Activated naive CD4-positive, alpha-beta T cell treated with anti-CD3 and anti-CD28 coated beads for 36 hours (primary cell): ENCODE measurements around the gene TLCD1. TPM values are rescaled to one million over a fixed set of nuclear protein-coding genes. Genes with fewer than 3 reads are reported as not detected.
"Not testable (repeated sequence)": the region's sequence is repeated elsewhere in the genome, so short reads cannot be mapped to it uniquely, and the experiment has no call there.

Source experiments
- CTCF ChIA-PET: fragments of 350-600 bp; sonication (Branson Sonifier 250); formaldehyde crosslinking; loops from one replicate; lab custom pipeline; 2021; ENCODE audit warnings: antibody characterized with exemption; lab: Charles Lee
- DNase-seq: peaks from one replicate; pipeline ENCODE4 v3.0.0-alpha.2; 2020
- H3K27ac Mint-ChIP-seq: one replicate; pipeline ENCODE4 v1.8.0; 2021; ENCODE audit warnings: mild to moderate bottlenecking, mixed read lengths
- H3K27me3 Mint-ChIP-seq: one replicate; pipeline ENCODE4 v1.8.0; 2021; ENCODE audit warnings: low read depth, mixed read lengths
- H3K36me3 Mint-ChIP-seq: one replicate; pipeline ENCODE4 v1.8.0; 2021; ENCODE audit warnings: low read depth, mixed read lengths
- H3K4me1 Mint-ChIP-seq: one replicate; pipeline ENCODE4 v1.8.0; 2021; ENCODE audit warnings: low read depth, mixed read lengths
- H3K4me3 Mint-ChIP-seq: one replicate; pipeline ENCODE4 v1.8.0; 2021; ENCODE audit warnings: mild to moderate bottlenecking, moderate library complexity, mixed read lengths
- H3K9me3 Mint-ChIP-seq: one replicate; pipeline ENCODE4 v1.8.0; 2021; ENCODE audit warnings: mixed read lengths
- intact Hi-C: fragments of 100-400 bp; cut with micrococcal nuclease; formaldehyde crosslinking; loops from one replicate; pipeline ENCODE4 v1.15.1; 2023
- total RNA-seq, 2 experiments: library from RNA; stranded (reverse); gene quantifications; one replicate each; pipeline ENCODE4 v1.2.3, GENCODE V29; 2021

The TLCD1 gene
- total RNA-seq, 2 experiments from 2014 or later, result 4.0 to 4.6 TPM

GRCh38 chr17:28735913-28736769 is 10.1 kb upstream of the TLCD1 start:
- DNase-seq, H3K9me3 Mint-ChIP-seq, H3K4me3 Mint-ChIP-seq, H3K27ac Mint-ChIP-seq, H3K27me3 Mint-ChIP-seq, H3K36me3 Mint-ChIP-seq, intact Hi-C loops: not testable (repeated sequence)
- CTCF ChIA-PET, result interaction anchor here (1.0 to 1.7 kb wide), 3 partner anchors 9 to 28 kb away, joined by 3 to 6 read pairs (median 5); no protein-coding TSS in a partner anchor
- peaks cover 20% of the 10 kb centered on the region for H3K4me1 Mint-ChIP-seq

DNA sequence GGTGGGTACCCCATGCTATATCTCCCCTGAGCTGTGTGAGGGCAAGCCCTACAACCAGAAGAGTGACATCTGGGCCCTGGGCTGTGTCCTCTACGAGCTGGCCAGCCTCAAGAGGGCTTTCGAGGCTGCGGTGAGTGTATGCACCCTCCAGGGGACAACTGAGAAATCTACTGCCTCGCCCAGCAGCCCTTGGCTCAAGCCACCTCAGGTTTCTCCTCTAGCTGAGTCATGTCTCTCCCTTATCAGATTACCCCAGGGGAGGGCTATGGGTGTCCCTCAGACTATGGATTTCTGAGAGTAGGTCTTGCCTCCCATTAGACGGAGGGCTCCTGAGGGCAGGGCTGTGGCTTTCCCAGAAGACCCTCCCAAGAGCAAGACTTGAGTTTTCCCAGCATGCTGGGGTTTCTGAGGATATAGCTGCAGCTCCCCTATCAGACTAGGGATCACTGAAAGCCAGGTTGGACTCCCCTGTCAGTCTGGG is 9.2 kb upstream of the TLCD1 start:
- Mint-ChIP-seq H3K36me3 (peaks cover 7% of the 10 kb centered on the region), H3K27me3 (no peaks in the 10 kb centered on the region), H3K4me1 (peaks cover 20% of the 10 kb centered on the region), H3K4me3 (no peak overlapping the region), H3K9me3 (peaks cover 3% of the 10 kb centered on the region), H3K27ac (no peak overlapping the region)
- intact Hi-C loops, result no loop called here
- no peak for DNase-seq
- CTCF ChIA-PET, result interaction anchor here (0.8 to 1.7 kb wide), 5 partner anchors 8 to 29 kb away, joined by 3 to 6 read pairs (median 5); no protein-coding TSS in a partner anchor

DNA sequence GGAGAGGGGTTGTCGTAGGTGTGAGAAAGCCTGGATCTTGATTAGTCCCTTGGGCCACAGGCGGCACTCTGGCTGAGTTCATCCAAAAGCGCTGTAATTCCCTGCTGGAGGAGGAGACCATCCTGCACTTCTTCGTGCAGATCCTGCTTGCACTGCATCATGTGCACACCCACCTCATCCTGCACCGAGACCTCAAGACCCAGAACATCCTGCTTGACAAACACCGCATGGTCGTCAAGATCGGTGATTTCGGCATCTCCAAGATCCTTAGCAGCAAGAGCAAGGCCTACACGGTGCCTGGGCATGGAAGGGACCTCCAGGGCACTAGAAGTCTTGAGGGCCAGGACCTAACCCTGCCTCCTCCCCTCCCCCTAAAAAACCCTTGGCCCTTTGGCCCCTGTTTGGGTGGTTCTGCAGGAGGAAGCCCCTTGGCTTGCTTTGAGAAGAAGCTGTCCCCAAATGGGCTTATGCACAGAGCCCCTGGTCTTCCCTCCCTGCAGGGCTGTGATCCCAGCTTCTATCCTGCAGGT is 8.7 kb upstream of the TLCD1 start:
- no peaks in the 10 kb centered on the region for H3K27me3 Mint-ChIP-seq
- H3K4me3 Mint-ChIP-seq, result no peak overlapping the region
- H3K27ac Mint-ChIP-seq, result no peak overlapping the region
- H3K4me1 Mint-ChIP-seq, result peaks cover 21% of the 10 kb centered on the region
- intact Hi-C loops, result no loop called here
- H3K36me3 Mint-ChIP-seq, result peaks cover 3% of the 10 kb centered on the region
- H3K9me3 Mint-ChIP-seq, result peaks cover 3% of the 10 kb centered on the region
- CTCF ChIA-PET, result interaction anchor here (0.8 to 1.7 kb wide), 5 partner anchors 8 to 29 kb away, joined by 3 to 6 read pairs (median 5); no protein-coding TSS in a partner anchor
- no peak for DNase-seq

- no peaks in the 10 kb centered on the region for H3K9me3 Mint-ChIP-seq
- CTCF ChIA-PET, result no interaction called here
- peaks cover 16% of the 10 kb centered on the region for H3K4me1 Mint-ChIP-seq
- peaks cover 2% of the 10 kb centered on the region for H3K36me3 Mint-ChIP-seq
- no peak overlapping the region for H3K4me3 Mint-ChIP-seq
- DNase-seq, result no peak
- H3K27ac Mint-ChIP-seq, result no peak overlapping the region
- intact Hi-C loops, result no loop called here
- H3K27me3 Mint-ChIP-seq, result no peaks in the 10 kb centered on the region
Observed at GRCh38 chr17:28733346-28733745, 7.3 kb upstream of the TLCD1 start.

DNA sequence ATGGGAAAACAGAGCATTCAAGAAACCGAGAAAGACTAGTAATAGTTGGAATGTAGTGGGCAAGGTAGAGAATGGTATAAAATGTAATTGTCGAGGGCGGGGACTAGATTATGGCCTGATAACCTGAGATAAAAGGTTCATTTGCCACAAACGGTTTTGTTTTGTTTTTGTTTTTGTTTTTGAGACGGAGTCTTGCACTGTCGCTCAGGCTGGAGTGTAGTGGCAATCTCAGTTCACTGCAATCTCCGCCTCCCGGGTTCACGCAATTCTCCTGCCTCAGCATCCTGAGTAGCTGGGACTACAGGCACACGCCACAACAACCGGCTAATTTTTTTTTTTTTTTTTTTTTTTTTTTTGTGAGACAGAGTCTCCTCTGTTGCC is 3.9 kb upstream of the TLCD1 start:
- peaks cover 10% of the 10 kb centered on the region for H3K36me3 Mint-ChIP-seq
- intact Hi-C loops, result loop anchor here (5.0 to 10.0 kb wide), 3 partner anchors 32 to 835 kb away; partner anchors contain the start of genes ABHD15, NUFIP2 and TP53I13
- DNase-seq, result no peak
- no peaks in the 10 kb centered on the region for H3K9me3 Mint-ChIP-seq
- H3K27ac Mint-ChIP-seq, result peak overlapping the region; percentile 32
- H3K27me3 Mint-ChIP-seq, result no peaks in the 10 kb centered on the region
- H3K4me3 Mint-ChIP-seq, result peak overlapping the region; percentile 1
- CTCF ChIA-PET, result interaction anchor here (1.2 to 3.9 kb wide), 2 partner anchors 22 to 165 kb away, joined by 7 to 30 read pairs; no protein-coding TSS in a partner anchor
- peaks cover 15% of the 10 kb centered on the region for H3K4me1 Mint-ChIP-seq

DNA sequence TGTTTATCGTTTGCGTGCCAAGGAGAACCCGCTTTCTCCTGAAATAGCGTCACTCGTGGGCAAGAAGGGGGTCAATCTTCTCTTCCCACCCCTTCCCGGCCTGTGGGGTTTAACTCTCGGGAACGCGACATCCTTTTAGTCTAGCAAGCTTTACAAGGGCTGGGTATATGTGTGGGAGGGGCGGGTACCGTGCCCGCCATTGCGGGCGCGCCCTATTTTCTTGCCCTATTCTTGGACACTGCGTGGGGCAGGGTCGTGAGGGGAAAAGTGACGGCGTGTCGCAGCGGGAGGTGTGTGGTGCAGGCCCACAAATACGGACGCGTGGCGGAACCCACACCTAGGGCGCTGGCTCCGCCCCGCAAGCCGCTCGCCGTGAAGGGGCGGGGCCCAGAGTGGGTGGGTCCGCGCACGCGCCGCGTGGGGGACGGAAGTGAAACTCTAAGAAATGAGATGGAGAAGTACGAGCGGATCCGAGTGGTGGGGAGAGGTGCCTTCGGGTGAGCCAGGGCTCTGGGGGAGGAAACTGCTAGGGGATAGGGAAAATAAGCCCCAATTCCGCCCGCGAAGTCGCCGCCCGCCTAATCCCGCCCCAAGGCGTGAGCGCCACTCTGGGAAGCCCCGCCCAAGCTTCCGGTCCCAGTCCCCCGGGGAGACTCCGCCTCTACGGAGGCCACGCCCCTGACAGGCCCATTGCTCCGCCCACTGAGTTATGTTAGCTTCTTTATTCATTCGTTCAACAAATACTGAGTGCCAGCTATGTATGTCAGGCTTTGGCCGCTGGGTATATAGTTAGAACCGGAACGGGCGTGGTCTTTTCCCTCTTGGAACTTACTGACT is 2.5 kb upstream of the TLCD1 start, which contains the start of gene NEK8:
TSS of gene NEK8 (plus strand) at position 425 of the 837 bp plus-strand sequence. CDS start at position 451, 26 bp downstream.
- peaks cover 26% of the 10 kb centered on the region for H3K4me1 Mint-ChIP-seq
- peaks cover 20% of the 10 kb centered on the region for H3K36me3 Mint-ChIP-seq
- no peaks in the 10 kb centered on the region for H3K27me3 Mint-ChIP-seq
- H3K9me3 Mint-ChIP-seq, result no peaks in the 10 kb centered on the region
- CTCF ChIA-PET, result interaction anchor here (0.6 to 7.2 kb wide), 13 partner anchors 12 to 667 kb away, joined by 3 to 353 read pairs (median 14); partner anchors contain the start of genes DHRS13, FAM222B, PHF12 and TRAF4
- peak within 1 kb of the TSS; percentile 91 for H3K4me3 Mint-ChIP-seq
- intact Hi-C loops, result loop anchor here (1.0 to 10.0 kb wide), 14 partner anchors 9 to 836 kb away; partner anchors contain the start of genes ABHD15, FLOT2, NUFIP2 and PROCA1
- H3K27ac Mint-ChIP-seq, result peak within 1 kb of the TSS; percentile 99
- peak; percentile 99 for DNase-seq

- H3K9me3 Mint-ChIP-seq, result no peaks in the 10 kb centered on the region
- no peaks in the 10 kb centered on the region for H3K27me3 Mint-ChIP-seq
- H3K27ac Mint-ChIP-seq, result peak overlapping the region; percentile 99
- DNase-seq, result peak; percentile 96
- peaks cover 36% of the 10 kb centered on the region for H3K36me3 Mint-ChIP-seq
- CTCF ChIA-PET, result interaction anchor here (0.5 to 7.2 kb wide), 46 partner anchors 9 to 397 kb away, joined by 3 to 353 read pairs (median 5); partner anchors contain the start of genes BLTP2, DHRS13, FAM222B and FLOT2
- peaks cover 40% of the 10 kb centered on the region for H3K4me1 Mint-ChIP-seq
- intact Hi-C loops, result loop anchor here (1.0 to 10.0 kb wide), 10 partner anchors 23 to 838 kb away; partner anchors contain the start of genes ABHD15, DHRS13, FAM222B and NUFIP2
- peak overlapping the region; percentile 91 for H3K4me3 Mint-ChIP-seq
Observed at GRCh38 chr17:28726627-28727491, 826 bp upstream of the TLCD1 start.

DNA sequence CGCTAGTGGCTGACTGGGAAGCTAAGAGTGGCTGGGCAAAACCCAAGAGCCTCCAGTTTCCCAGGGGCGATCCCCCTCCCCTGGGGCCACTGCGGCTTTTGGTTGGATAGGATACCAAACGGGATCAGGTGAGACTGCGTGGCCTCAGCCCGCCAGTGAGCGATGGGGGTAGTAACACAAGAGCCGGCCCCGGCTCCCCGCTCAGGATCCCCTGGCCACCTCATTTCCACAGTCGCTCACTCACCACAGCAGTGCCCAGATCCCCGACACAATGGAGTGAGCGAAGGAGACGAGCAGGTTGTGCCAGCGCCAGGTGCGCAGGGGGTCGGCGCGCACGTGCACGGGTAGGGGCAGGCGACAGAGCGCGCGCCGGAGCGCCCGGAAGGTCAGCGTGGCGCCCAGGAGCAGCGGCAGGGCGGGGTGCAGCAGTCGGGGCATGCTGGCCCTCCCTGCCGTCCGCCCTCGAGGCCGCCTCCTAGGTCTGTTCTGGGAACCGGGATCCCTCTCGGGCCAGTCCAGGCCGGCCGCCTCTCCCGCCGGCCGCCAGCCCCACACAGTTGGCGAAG is 290 bp downstream of the TLCD1 start:
- DNase-seq, result peak; percentile 58
- Mint-ChIP-seq H3K36me3 (peaks cover 47% of the 10 kb centered on the region), H3K4me1 (peaks cover 47% of the 10 kb centered on the region), H3K9me3 (no peaks in the 10 kb centered on the region), H3K27ac (peak overlapping the region; percentile 93), H3K27me3 (no peaks in the 10 kb centered on the region), H3K4me3 (peak overlapping the region; percentile 91)
- intact Hi-C loops, result loop anchor here (2.0 to 10.0 kb wide), 4 partner anchors 37 to 839 kb away; partner anchors contain the start of genes ABHD15, NUFIP2 and TP53I13
- CTCF ChIA-PET, result interaction anchor here (0.8 to 7.2 kb wide), 27 partner anchors 13 to 398 kb away, joined by 3 to 353 read pairs (median 6); partner anchors contain the start of genes BLTP2, DHRS13, FAM222B and FLOT2

DNA sequence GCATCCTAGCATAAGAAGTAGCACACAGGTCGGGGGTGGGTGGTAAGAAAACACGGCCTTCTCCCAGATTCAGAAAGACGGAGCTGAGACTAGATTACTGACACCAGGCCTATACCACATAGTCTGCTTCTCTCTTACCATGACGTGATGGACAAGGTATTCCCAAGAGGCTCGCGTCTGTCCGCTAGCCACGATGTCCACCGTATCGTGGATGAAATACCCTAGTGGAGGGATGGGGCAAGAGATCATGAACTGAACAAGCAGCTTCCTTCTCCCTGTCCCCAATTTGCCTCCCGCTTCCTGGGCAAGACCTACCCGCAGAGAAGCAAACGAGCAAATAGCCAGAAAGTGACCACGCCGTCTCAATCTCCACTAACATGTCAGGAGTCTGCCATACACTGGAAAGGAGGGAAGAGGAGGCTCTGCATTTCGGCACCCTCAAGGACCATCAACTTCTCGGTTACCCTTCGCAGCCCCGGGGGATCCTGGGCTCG is 820 bp downstream of the TLCD1 start:
- Mint-ChIP-seq H3K4me1 (peaks cover 50% of the 10 kb centered on the region), H3K27me3 (no peaks in the 10 kb centered on the region), H3K27ac (peak overlapping the region; percentile 93), H3K36me3 (peaks cover 52% of the 10 kb centered on the region), H3K4me3 (peak overlapping the region; percentile 91), H3K9me3 (no peaks in the 10 kb centered on the region)
- no peak for DNase-seq
- CTCF ChIA-PET, result interaction anchor here (2.2 to 7.2 kb wide), 4 partner anchors 23 to 223 kb away, joined by 6 to 353 read pairs (median 26); partner anchors contain the start of gene TRAF4
- intact Hi-C loops, result loop anchor here (5.0 to 10.0 kb wide), 3 partner anchors 37 to 840 kb away; partner anchors contain the start of genes ABHD15, NUFIP2 and TP53I13
